ENCODE results near the gene KCNC1. TPM values are rescaled to one million over a fixed set of nuclear protein-coding genes. Genes with fewer than 3 reads are reported as not detected.

Gene KCNC1
- total and polyA plus RNA-seq, 9 of the 15 experiments (the other 6 are each of a cell fraction or from before 2014, with no cell fraction given): 0.05 to 0.08 TPM; not detected in 7

GRCh38 chr11:17783878-17784277 lies 49.3 kb downstream of the KCNC1 start:
- ChIA-PET POLR2A (interaction anchor here (0.8 to 1.8 kb wide), 2 partner anchors 10 to 285 kb away, joined by 3 to 5 read pairs; no protein-coding TSS in a partner anchor), CTCF (ENCODE audit: low intra/inter-chr PET ratio) (no interaction called here)
- peaks cover 8% of the 10 kb centered on the region; the same call in 1 of the 2 replicates for H4K20me1 ChIP-seq (replicated peaks; ENCODE audit: control insufficient read depth, insufficient read depth, low read length)
- FAIRE-seq (no peak), DNase-seq (ENCODE audit: extremely low read depth in 1 of 4, low spot score in 3 of 4) (no peak), ATAC-seq (no peak)
- 0% methylated on average over 4 of the region's 4 CpGs for WGBS (ENCODE audit: insufficient coverage, low coverage, missing lambda C conversion rate)
- H3K9ac ChIP-seq (ENCODE audit: insufficient read depth in 1 of 2, low read depth in 2 of 2, low read length in 2 of 2): no peak overlapping the region
- no peak overlapping the region for H3K4me2 ChIP-seq (ENCODE audit: insufficient read depth, low read length)
- no peaks in the 10 kb centered on the region for H3K36me3 ChIP-seq (ENCODE audit: control insufficient read depth, insufficient read depth, low read length)
- H3K27me3 ChIP-seq (ENCODE audit: control insufficient read depth in 2 of 2, insufficient read depth in 2 of 2, low read length in 2 of 2): peaks cover 22 to 48% of the 10 kb centered on the region in 2 experiments; a peak in 4 of 5 replicates
- in situ Hi-C loops (cut with MboI): no loop called here
- intact Hi-C loops (cut with micrococcal nuclease): no loop called here
- peaks cover 3 to 6% of the 10 kb centered on the region in 2 experiments; a peak in 1 of 5 replicates for H3K4me1 ChIP-seq (replicated peaks in 1 of 2; ENCODE audit: control insufficient read depth in 2 of 2, insufficient read depth in 2 of 2, low read length in 2 of 2)
- H2AFZ ChIP-seq (ENCODE audit: low read depth, low read length): no peak overlapping the region
- H3K4me3 ChIP-seq: no peak overlapping the region
- no peaks in the 10 kb centered on the region for H3K9me3 ChIP-seq (replicated peaks; ENCODE audit: control insufficient read depth, insufficient read depth, low read depth, low read length)
- no TSS peak for BruUV-seq (replicated peaks)
- H3K27ac ChIP-seq (ENCODE audit: extremely low read depth, low read depth, low read length): no peak overlapping the region
- TF ChIP-seq HINFP (tag; conservative IDR thresholded peaks at IDR 0.05; ENCODE audit: low read depth) (no peak), MYC (IDR thresholded peaks at IDR 0.05; ENCODE audit: low read depth, low read length) (no peak), MYC (CRISPR knock-in tag; IDR thresholded peaks at IDR 0.05; ENCODE audit: borderline replicate concordance, low read depth) (no peak), FOXP4 (CRISPR knock-in tag; IDR thresholded peaks at IDR 0.05; ENCODE audit: borderline replicate concordance) (no peak), PRDM10 (IDR thresholded peaks at IDR 0.05; ENCODE audit: partially characterized antibody) (no peak), RNF2 (IDR thresholded peaks at IDR 0.05) (no peak), SP1 (CRISPR knock-in tag; IDR thresholded peaks at IDR 0.05) (no peak), DNMT1 (IDR thresholded peaks at IDR 0.05) (no peak)
- no peaks in the 10 kb centered on the region for H3K9me1 ChIP-seq (ENCODE audit: control insufficient read depth, insufficient read depth, low read length)
- H3K79me2 ChIP-seq (ENCODE audit: control insufficient read depth, insufficient read depth, low read length): no peaks in the 10 kb centered on the region

All from K562 (cell line).